Skin epidermis (tissue), 12 donors: ENCODE measurements around the gene GNAL.
"Not testable (repeated sequence)": the region's sequence is repeated elsewhere in the genome, so short reads cannot be mapped to it uniquely, and the experiment has no call there.

Source experiments
- H3K27ac ChIP-seq, 21 experiments: fragments of 200-600 bp; sonication (generic) in 11 of 21; one replicate each; pipeline ENCODE4 v1.5.0; 2020; ENCODE audit warnings: mild to moderate bottlenecking in 3 of 21, inconsistent platforms in 2 of 21, moderate library complexity in 2 of 21
- H3K4me3 ChIP-seq, 7 experiments: fragments of 200-600 bp; sonication (generic) in 2 of 7; one replicate each; pipeline ENCODE4 v1.5.0; 2020; ENCODE audit warnings: inconsistent platforms in 2 of 7, mild to moderate bottlenecking in 2 of 7, moderate library complexity in 1 of 7

The GNAL gene

DNA sequence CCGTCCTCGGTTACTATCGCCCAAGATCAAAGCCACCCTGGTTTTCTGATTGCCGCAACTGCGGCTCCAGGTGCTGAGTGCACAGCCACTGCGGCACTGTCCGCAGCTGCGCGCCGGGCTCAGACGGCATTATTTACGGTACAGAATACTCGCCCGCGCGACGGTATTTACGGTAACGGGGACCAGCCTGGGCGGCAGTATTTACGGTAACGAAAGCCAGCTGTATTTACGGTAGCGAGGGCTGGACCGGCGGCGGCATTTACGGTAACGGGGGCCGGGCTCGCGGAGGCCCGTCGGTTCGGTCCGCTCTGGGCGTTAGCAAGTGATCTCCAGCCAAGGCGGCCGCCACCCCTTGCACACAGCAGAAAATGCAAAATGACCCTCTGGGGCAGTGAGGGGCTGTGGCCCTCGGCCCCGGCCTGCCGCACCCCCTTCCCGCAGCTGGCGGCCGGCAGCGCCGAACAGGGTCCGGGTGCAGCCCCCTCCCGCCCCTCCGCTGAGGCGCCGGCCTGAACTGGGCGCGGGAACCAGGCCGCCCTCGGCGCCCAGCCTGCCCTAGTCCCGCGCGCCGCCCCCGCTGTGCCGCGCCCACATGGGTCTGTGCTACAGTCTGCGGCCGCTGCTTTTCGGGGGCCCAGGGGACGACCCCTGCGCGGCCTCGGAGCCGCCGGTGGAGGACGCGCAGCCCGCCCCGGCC is at the start of gene GNAL:
TSS of gene GNAL (plus strand) at position 293 of the 697 bp plus-strand sequence. CDS start at position 593, 300 bp downstream.
- peak within 1 kb of the TSS in 14 of 21 experiments; percentile 2 to 87 (median 67) for H3K27ac ChIP-seq

DNA sequence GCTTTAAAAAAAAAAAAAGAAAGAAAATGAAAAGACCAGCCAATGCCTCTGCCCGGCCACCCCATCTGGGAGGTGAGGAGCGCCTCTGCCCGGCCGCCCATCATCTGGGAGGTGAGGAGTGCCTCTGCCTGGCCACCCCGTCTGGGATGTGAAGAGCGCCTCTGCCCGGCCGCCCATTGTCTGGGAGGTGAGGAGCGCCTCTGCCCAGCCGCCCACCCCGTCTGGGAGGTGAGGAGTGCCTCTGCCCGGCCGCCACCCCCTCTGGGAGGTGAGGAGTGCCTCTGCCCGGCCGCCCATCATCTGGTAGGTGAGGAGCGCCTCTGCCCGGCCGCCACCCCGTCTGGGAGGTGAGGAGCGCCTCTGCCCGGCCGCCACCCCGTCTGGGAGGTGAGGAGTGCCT is 41.8 kb upstream of the GNAL start:
- not testable (repeated sequence) for H3K4me3 ChIP-seq, H3K27ac ChIP-seq

More for the DNA sequence above, at the start of gene GNAL:
- H3K4me3 ChIP-seq, result peak within 1 kb of the TSS; percentile 34 to 69 (median 44)

- not testable (repeated sequence) for H3K4me3 ChIP-seq, H3K27ac ChIP-seq
Observed at GRCh38 chr18:11647804-11648203, 41.3 kb upstream of the GNAL start.

DNA sequence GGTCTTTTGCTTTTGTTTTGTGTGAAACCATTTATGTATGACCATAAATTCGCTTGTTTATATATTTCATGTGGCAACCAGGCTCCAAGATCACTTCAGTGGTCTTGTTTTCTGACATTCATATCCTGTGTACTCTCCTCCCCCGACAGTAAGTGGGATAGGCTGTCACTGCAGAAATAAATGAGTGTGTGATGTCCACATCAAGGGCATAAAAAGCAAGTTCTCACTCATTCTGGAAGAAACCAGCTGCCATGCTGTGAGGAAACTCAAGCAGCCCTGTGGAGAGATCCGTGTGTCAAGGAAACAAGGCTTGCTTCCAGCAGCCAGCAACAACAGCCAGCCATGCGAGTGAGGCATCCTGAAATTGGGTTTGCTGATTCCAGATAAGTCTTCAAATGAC is 39.2 kb upstream of the GNAL start:
- no peak overlapping the region for H3K27ac ChIP-seq

DNA sequence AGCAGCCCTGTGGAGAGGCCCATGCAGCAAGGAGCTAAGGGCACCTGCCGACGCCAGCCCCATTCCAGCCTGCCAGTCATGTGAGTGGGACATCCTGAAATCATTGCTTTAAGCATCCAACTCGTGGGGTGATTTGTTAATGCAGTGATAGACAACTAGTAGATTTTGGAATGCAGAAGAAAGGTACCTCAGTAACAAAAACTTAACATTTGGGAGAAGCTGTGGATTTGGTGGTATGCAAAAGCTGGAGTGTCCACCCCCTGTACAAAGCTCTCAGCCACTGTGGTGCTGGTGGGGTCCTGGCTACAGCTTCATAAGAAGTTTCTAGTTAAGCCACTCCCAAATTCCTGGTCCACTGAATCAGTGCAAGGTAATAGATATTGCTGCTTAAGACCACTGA is 37.2 kb upstream of the GNAL start:
- Histone ChIP-seq H3K4me3 (no peak overlapping the region), H3K27ac (no peak overlapping the region)

More for the DNA sequence above, 39.2 kb upstream of the GNAL start:
- H3K4me3 ChIP-seq, result no peak overlapping the region

GRCh38 chr18:11653521-11653920 is 35.5 kb upstream of the GNAL start:
- no peak overlapping the region for H3K27ac ChIP-seq
- H3K4me3 ChIP-seq, result no peak overlapping the region

DNA sequence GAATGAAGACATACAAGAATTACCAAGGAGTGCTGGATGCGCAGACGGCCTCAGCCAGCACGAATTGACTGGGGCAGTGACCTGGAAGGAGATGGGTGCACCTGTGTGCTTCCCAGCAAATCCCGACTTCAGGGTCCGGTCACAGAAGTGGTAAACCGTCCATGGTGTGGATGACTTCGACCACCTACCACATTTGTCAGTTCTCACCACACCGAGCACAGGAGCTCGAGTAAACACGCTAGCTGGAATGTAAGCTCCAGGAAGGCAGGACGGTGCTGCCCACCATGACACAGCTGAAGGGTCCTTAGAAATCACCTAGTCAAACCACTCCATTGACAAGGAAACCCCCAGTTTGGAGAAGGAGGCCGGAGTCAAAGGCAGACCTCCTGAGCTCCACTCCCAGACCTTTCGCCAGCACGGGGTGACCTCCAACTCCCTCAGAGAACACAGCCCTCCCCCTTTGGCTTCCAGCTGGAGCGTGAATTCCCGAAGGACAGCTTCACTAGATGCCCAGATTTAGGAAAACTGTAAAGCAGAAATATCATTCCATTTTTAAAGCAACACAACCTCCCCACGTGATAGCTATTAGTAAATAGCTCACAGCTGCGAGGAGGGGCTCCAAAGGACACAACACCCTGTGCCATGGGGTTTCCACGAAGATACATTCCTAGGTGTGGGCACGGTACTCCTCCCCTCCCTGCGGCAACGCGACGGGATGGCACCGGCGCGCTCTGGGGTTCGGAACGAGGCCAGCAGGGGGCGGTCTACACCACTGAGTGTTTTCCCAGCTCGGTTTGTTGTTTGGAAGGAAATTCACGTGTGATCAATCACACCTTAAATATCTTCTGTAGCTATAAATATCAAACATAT is 34.1 kb upstream of the GNAL start:
- Histone ChIP-seq H3K4me3 (no peak overlapping the region), H3K27ac (no peak overlapping the region)

DNA sequence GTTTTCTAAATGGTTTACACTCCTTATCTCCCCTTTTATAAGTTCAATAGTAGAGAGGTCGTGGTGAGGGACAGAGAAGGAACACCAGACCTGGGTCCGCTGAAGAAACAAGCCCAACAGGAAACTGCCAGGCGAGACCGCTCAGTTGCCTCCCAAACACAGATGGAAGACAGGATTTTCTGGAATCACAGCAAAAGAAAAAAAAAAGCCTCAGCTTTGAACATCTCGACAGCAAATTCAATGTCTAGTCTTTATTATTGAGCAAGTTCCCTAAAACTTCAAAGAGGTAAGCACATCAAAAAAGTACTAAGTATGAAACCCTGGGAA is 33.5 kb upstream of the GNAL start:
- H3K27ac ChIP-seq, result no peak overlapping the region
- H3K4me3 ChIP-seq, result no peak overlapping the region

DNA sequence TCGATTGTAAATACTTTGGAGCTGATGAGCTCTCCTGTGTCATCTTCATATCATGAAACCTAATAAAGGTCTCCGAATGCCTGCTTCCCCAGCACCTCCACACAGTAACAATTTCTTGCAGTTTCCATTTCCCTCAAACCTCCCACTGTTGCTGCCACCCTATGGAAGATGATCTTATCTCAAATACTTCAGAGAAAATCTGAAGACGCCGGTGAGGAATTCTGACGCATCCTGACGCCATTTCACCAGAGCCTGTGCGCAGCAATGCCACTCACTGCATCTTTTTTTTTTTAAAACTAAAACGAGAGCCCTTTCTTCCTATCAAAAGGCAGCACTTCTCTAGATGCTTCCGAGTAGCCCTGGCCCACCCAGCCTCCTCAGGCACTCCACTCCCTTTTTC is 31.9 kb upstream of the GNAL start:
- Histone ChIP-seq H3K27ac (no peak overlapping the region), H3K4me3 (no peak overlapping the region)

DNA sequence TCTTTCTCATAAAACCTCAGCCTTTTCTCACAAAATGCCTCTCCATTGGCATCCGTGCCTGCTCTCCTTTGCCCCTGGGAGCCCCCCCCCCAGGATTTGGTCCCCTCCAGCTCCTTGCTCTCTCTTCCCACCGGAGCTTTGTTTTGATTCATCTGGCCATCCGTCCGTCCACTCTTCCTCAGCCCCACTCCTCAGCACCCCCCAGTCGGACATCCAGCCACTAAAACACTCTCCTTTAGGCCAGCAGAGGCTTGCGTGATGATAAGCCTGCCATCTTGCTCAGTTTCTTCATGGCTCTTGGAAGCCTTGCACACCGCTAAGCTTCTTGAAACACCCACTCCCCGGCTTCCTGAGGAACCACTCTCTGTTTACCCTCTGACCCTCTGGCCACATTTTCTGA is 31.5 kb upstream of the GNAL start:
- Histone ChIP-seq H3K27ac (no peak overlapping the region), H3K4me3 (no peak overlapping the region)

GRCh38 chr18:11658019-11658418 is 31.0 kb upstream of the GNAL start:
- Histone ChIP-seq H3K4me3 (no peak overlapping the region), H3K27ac (no peak overlapping the region)

- no peak overlapping the region for H3K27ac ChIP-seq
- no peak overlapping the region for H3K4me3 ChIP-seq
Observed at GRCh38 chr18:11658989-11659388, 30.1 kb upstream of the GNAL start.

- no peak overlapping the region for H3K4me3 ChIP-seq
- no peak overlapping the region for H3K27ac ChIP-seq
Observed at GRCh38 chr18:11660691-11661090, 28.4 kb upstream of the GNAL start.

DNA sequence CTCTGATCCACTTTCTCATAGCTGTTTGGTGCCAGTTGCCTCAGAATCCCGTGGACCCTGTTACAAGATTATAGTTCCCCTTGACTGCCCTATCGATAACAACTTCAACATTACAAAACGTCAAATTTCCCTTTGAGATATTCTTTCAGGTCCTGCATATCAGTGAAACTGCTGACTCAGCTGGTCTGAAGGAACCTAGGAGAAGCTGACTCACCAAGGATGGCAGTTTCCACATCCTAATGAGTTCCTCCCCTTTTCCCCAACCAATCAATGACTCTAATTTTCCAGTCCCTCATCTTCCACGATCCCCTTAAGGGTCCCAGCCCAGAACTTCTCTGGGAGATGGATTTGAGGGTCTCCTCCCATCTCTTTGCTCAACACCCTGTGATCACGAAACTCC is 27.6 kb upstream of the GNAL start:
- H3K4me3 ChIP-seq, result no peak overlapping the region

GRCh38 chr18:11663439-11664029 is 25.5 kb upstream of the GNAL start:
- Histone ChIP-seq H3K27ac (no peak overlapping the region), H3K4me3 (no peak overlapping the region)

More for the DNA sequence above, 27.6 kb upstream of the GNAL start:
- H3K27ac ChIP-seq, result no peak overlapping the region

- no peak overlapping the region for H3K27ac ChIP-seq
- no peak overlapping the region for H3K4me3 ChIP-seq
Observed at GRCh38 chr18:11664286-11664685, 24.8 kb upstream of the GNAL start.

DNA sequence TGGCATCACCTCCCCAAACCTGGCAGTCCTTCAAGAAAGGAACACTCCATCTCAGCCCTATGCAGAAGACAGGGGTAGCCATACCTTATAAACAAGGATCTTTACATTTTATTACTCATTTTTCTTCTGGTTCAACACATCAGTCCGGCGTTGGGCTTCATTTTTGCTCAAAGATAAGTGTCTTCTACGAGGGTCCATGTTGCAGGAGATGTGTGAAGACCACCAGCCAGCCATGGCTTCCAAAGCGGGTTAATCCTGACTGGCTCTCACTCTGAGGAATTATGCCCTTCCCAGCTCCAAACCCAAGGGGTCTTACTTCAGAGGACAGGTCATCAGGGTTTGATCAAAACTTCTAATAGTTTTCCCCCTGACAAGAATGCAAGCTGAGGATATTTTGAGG is 23.9 kb upstream of the GNAL start:
- H3K27ac ChIP-seq, result no peak overlapping the region
- H3K4me3 ChIP-seq, result no peak overlapping the region

DNA sequence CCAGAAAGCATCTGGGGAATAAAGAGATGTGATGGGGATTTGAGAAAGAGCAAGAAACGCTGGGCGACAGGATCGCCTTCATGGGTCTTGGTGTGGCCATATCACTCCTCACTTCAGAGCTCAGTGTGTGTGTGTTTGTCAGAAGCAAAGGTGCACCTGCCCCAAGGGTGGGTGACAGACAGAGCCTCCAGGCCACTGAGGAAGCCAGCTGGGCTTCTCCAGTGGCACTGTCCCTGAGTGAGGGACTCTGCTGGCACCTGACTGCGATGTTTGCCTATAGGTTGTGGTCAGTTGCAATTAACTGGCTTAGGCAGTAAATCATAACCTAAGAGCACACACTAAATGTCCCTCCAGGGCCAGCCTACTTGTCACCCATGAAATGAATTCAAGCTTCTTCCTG is 23.5 kb upstream of the GNAL start:
- Histone ChIP-seq H3K4me3 (no peak overlapping the region), H3K27ac (no peak overlapping the region)

DNA sequence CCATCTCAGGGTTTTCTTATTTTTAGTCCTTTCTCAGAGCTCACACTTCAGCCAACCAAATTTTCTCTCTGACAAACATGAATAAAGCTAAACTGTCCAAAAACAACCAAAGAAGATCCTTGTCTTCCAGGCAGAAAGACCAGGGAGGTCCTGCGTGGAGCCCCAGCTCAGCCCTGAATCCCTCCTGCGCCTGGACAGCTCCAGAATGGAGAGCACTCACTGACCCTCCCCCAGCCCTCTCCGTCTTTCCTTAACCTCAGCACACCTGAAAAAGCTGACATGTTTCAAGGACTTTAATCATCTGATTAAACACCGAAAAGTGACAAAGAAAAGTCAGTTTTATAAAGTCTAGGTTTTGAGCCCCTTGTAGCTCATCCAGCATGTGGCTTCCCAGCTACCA is 22.9 kb upstream of the GNAL start:
- Histone ChIP-seq H3K4me3 (no peak overlapping the region), H3K27ac (no peak overlapping the region)

- no peak overlapping the region for H3K27ac ChIP-seq
- H3K4me3 ChIP-seq, result no peak overlapping the region
Observed at GRCh38 chr18:11666831-11667230, 22.2 kb upstream of the GNAL start.

DNA sequence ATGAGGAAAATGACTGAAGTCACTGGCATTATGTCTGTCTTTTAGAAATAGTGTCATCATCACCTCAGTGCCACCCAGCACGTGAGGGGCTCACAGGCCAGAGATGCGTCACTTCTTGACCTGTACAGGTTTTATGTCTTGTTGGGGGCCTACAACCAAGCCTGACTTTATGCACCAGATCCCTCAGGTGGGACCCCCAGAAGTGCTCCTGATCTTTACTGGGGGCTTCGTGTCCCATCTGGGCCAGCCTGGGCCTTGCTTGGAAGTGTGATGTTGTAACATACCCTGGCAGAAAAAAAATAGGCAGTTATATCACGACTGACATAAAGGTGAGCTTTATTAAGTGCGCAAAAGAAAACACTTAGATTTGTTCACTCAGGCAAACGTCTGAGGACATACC is 21.5 kb upstream of the GNAL start:
- H3K4me3 ChIP-seq, result no peak overlapping the region
- H3K27ac ChIP-seq, result no peak overlapping the region
